Measurements from ENCODE around the gene CLEC14A.

The CLEC14A gene

GRCh38 chr14:38255673-38256532, at the start of gene CLEC14A:
TSS of gene CLEC14A (minus strand) at chr14:38256093. CDS start at chr14:38256022, 71 bp downstream.
- peak; percentile 14 for DNase-seq (ENCODE audit: low read depth)
- H3K4me3 ChIP-seq (ENCODE audit: control insufficient read depth, low read depth, low read length): peak within 1 kb of the TSS; percentile 30
- no peak for TF ChIP-seq CTCF (IDR thresholded peaks at IDR 0.05; ENCODE audit: control insufficient read depth, insufficient read depth, low read depth, low read length, missing control alignments)

- no peak for DNase-seq (ENCODE audit: low read depth)
- no peak overlapping the region for H3K4me3 ChIP-seq (ENCODE audit: control insufficient read depth, low read depth, low read length)
- TF ChIP-seq CTCF (IDR thresholded peaks at IDR 0.05; ENCODE audit: control insufficient read depth, insufficient read depth, low read depth, low read length, missing control alignments): no peak
Measured at GRCh38 chr14:38302966-38303365, 47.1 kb upstream of the CLEC14A start.

- H3K4me3 ChIP-seq (ENCODE audit: control insufficient read depth, low read depth, low read length): no peak overlapping the region
- DNase-seq (ENCODE audit: low read depth): no peak
- no peak for TF ChIP-seq CTCF (IDR thresholded peaks at IDR 0.05; ENCODE audit: control insufficient read depth, insufficient read depth, low read depth, low read length, missing control alignments)
Measured at GRCh38 chr14:38302034-38302433, 46.1 kb upstream of the CLEC14A start.

- no peak overlapping the region for H3K4me3 ChIP-seq (ENCODE audit: control insufficient read depth, low read depth, low read length)
- no peak for DNase-seq (ENCODE audit: low read depth)
- TF ChIP-seq CTCF (IDR thresholded peaks at IDR 0.05; ENCODE audit: control insufficient read depth, insufficient read depth, low read depth, low read length, missing control alignments): no peak
Measured at GRCh38 chr14:38297681-38298080, 41.8 kb upstream of the CLEC14A start.

GRCh38 chr14:38291681-38292467, 36.0 kb upstream of the CLEC14A start:
- DNase-seq (ENCODE audit: low read depth): no peak
- TF ChIP-seq CTCF (IDR thresholded peaks at IDR 0.05; ENCODE audit: control insufficient read depth, insufficient read depth, low read depth, low read length, missing control alignments): no peak
- no peak overlapping the region for H3K4me3 ChIP-seq (ENCODE audit: control insufficient read depth, low read depth, low read length)

- peak; percentile 91 for DNase-seq (ENCODE audit: low read depth)
- no peak for TF ChIP-seq CTCF (IDR thresholded peaks at IDR 0.05; ENCODE audit: control insufficient read depth, insufficient read depth, low read depth, low read length, missing control alignments)
- no peak overlapping the region for H3K4me3 ChIP-seq (ENCODE audit: control insufficient read depth, low read depth, low read length)
Measured at GRCh38 chr14:38290601-38291188, 34.8 kb upstream of the CLEC14A start.
